Heart right ventricle (tissue), 16 donors: Measurements from ENCODE around the gene PGAM1. TPM values are rescaled to one million over a fixed set of nuclear protein-coding genes. Genes with fewer than 3 reads are reported as not detected.
A peak's percentile ranks its signal among the peaks of the same experiment; 100 is the strongest.
"Not testable (repeated sequence)": the region's sequence is repeated elsewhere in the genome, so short reads cannot be mapped to it uniquely, and the experiment has no call there.

Experiments used
- ATAC-seq, 8 donors: fragments of 200-7000 bp; cut with Tn5 transposase; one replicate each; pipeline ENCODE4 v1.9.1; 2020; ENCODE audit warnings: mild to moderate bottlenecking in 8 of 8, moderate library complexity in 8 of 8, moderate number of reproducible peaks in 1 of 8
- DNase-seq, 2 donors: peaks; one replicate each; pipeline ENCODE4 v3.0.0-alpha.2; 2020
- H3K27ac ChIP-seq, 10 donors: fragments of 200-600 bp; sonication (generic) in 2 of 10; one replicate each; pipeline versions ENCODE4 v1.5.0 to v1.8.0; 2020 to 2022; ENCODE audit warnings: mild to moderate bottlenecking in 3 of 10
- H3K27me3 ChIP-seq, 7 donors: fragments of 200-600 bp; one replicate each; pipeline ENCODE4 v1.8.0; 2021 to 2022; ENCODE audit warnings: mild to moderate bottlenecking in 2 of 7
- H3K36me3 ChIP-seq, 9 donors: fragments of 200-600 bp; sonication (generic) in 1 of 9; one replicate each; pipeline versions ENCODE4 v1.5.0 to v1.8.0; 2020 to 2022; ENCODE audit warnings: mild to moderate bottlenecking in 2 of 9
- H3K4me1 ChIP-seq, 9 donors: fragments of 200-600 bp; sonication (generic) in 1 of 9; one replicate each; pipeline versions ENCODE4 v1.5.0 to v1.8.0; 2020 to 2022; ENCODE audit warnings: mild to moderate bottlenecking in 4 of 9
- H3K4me3 ChIP-seq, 10 donors: fragments of 200-600 bp; sonication (generic) in 2 of 10; one replicate each; pipeline versions ENCODE4 v1.5.0 to v1.8.0; 2020 to 2022; ENCODE audit warnings: mild to moderate bottlenecking in 7 of 10, moderate library complexity in 2 of 10
- H3K9me3 ChIP-seq, 11 donors: fragments of 200-600 bp in 10 of 11; sonication (generic) in 2 of 11; one replicate each; pipeline versions ENCODE4 v1.5.0 to v1.8.0; 2013 to 2022; ENCODE audit warnings: mild to moderate bottlenecking in 2 of 11, control low read depth in 1 of 11, moderate library complexity in 1 of 11
- CTCF ChIP-seq, 9 donors: fragments of 200-600 bp; sonication (generic) in 2 of 9; IDR thresholded peaks; one replicate each; pipeline versions ENCODE4 v1.5.0 to v1.8.0; 2021 to 2022; ENCODE audit warnings: antibody characterized with exemption in 9 of 9, mild to moderate bottlenecking in 5 of 9, moderate library complexity in 1 of 9
- WGBS, 2 donors: extraction: QIAGEN DNeasy Blood & Tissue Kit; methylation state at CpG; one replicate each; pipeline ENCODE4 v1.1.7; 2013; ENCODE audit warnings: inconsistent platforms in 1 of 2; 5-methylcytosine and 5-hydroxymethylcytosine counted together
- intact Hi-C, 10 donors: fragments of 100-400 bp; cut with DNase I; formaldehyde crosslinking; loops; one replicate each; pipeline versions ENCODE4 v1.11.1 to v1.14.2; 2022
- polyA plus RNA-seq, 2 donors: library from polyadenylated mRNA; stranded (reverse); fragments of 200-250 nt; gene quantifications; one replicate each; pipeline ENCODE4 v1.2.3, GENCODE V29; 2013
- total RNA-seq, 10 donors: library from RNA; stranded (reverse); fragmentation: NEBNext Ultra II Directional in 3 of 10; extraction: Animal tissue kit (Norgen Biotek cat#: 25700) in 3 of 10; gene quantifications; one replicate each; pipeline versions ENCODE4 v1.2.1 to v1.2.4, GENCODE V29; 2021 to 2023
- donor health status: Arrhythmogenic right ventricular cardiomyopathy.
- donor health status: ischemic (EF 13 %, LVEDD 7.1; RV severe dilation, severe dysfunction).
- donor health status: healthy with polysubstance abuse.
- donor health status: DM: no; HTN: yes; CAD: no.
- donor health status: DM: no; HTN: no; CAD: no.
- donor health status: ischemic (EF 25% LVEDD 6.9; RV normal size, moderate dysfunction).
- donor health status: ischemic (EF 25% LVEDD 5.7; RV mildly dilated, moderate dysfunction).
- donor health status: healthy.
- donor health status: DM: yes; HTN: yes; CAD: no.
- donor health status: Ischemic cardiomyopathy.
- donor health status: ischemic (EF 35%, LVEDD 5.7; RV mildly dilated, moderate dysfunction).
- donor health status: nonischemic (EF 11% LVEDD 7.7; RV severe dilation, severe dysfunction).
- donor health status: DM: yes; HTN: yes; CAD: no.
- donor health status: PGD.
- donor health status: ischemic (EF 29% LVEDD 5.4; RV normal size, mild dysfunction).
- donor health status: nonischemic (EF 23%, LVEDD 6.1; RV moderate dilation, normal function).

Gene PGAM1
- total and polyA plus RNA-seq, 12 donors = 21.5 to 389 (median 246) TPM

GRCh38 chr10:97412891-97413304, 13.1 kb upstream of the PGAM1 start:
- H3K27me3 ChIP-seq = no peaks in the 10 kb centered on the region
- WGBS, 2 donors = 89 to 91% methylated on average over 10 of the region's 10 CpGs
- peak overlapping the region in 1 of 10 donors; percentile 44 for H3K27ac ChIP-seq
- H3K36me3 ChIP-seq = no peaks in the 10 kb centered on the region
- ATAC-seq (no peak), DNase-seq (no peak)
- TF ChIP-seq CTCF (IDR thresholded peaks at IDR 0.05) = no peak
- intact Hi-C loops = no loop called here
- H3K9me3 ChIP-seq = no peaks in the 10 kb centered on the region
- no peak overlapping the region for H3K4me3 ChIP-seq
- H3K4me1 ChIP-seq = peaks cover 0 to 44% (median 0%) of the 10 kb centered on the region in 9 donors

- intact Hi-C loops = no loop called here
- ATAC-seq (no peak), DNase-seq (no peak)
- Histone ChIP-seq H3K9me3 (no peaks in the 10 kb centered on the region), H3K4me3 (no peak overlapping the region), H3K36me3 (no peaks in the 10 kb centered on the region), H3K4me1 (peaks cover 0 to 50% (median 0%) of the 10 kb centered on the region in 9 donors), H3K27me3 (no peaks in the 10 kb centered on the region), H3K27ac (no peak overlapping the region)
- no peak for TF ChIP-seq CTCF (IDR thresholded peaks at IDR 0.05)
- WGBS, 2 donors = 65 to 76% methylated on average over 6 of the region's 6 CpGs
These were observed 9.4 kb upstream of the PGAM1 start for GRCh38 chr10:97416565-97416964.

- H3K4me1 ChIP-seq = peaks cover 0 to 66% (median 28%) of the 10 kb centered on the region in 9 donors
These were observed 2.3 kb upstream of the PGAM1 start for GRCh38 chr10:97423757-97424098.

GRCh38 chr10:97426776-97427570, 982 bp downstream of the PGAM1 start:
- no peaks in the 10 kb centered on the region for H3K9me3 ChIP-seq
- no peaks in the 10 kb centered on the region for H3K27me3 ChIP-seq
- DNase-seq (no peak), ATAC-seq (peak in 1 of 8 donors; percentile 2)
- TF ChIP-seq CTCF (IDR thresholded peaks at IDR 0.05) = no peak
- 9 to 10% methylated on average over 34 of the region's 34 CpGs for WGBS, 2 donors
- peaks cover 0 to 68% (median 30%) of the 10 kb centered on the region in 9 donors for H3K4me1 ChIP-seq
- H3K36me3 ChIP-seq = peaks cover 0 to 53% (median 15%) of the 10 kb centered on the region in 9 donors
- intact Hi-C loops = loop anchor here in 1 of 10 donors (10.0 kb wide), 1 partner anchor 208 kb away; the partner anchor contains the start of gene MORN4
- H3K27ac ChIP-seq = peak overlapping the region; percentile 79 to 95 (median 92)
- peak overlapping the region; percentile 59 to 95 (median 86) for H3K4me3 ChIP-seq

More at GRCh38 chr10:97423757-97424098, 2.3 kb upstream of the PGAM1 start:
- 84 to 87% methylated on average over 8 of the region's 8 CpGs for WGBS, 2 donors
- H3K36me3 ChIP-seq = peaks cover 0 to 22% (median 0%) of the 10 kb centered on the region in 9 donors
- peak overlapping the region in 1 of 10 donors; percentile 94 for H3K27ac ChIP-seq
- intact Hi-C loops = loop anchor here in 1 of 10 donors (10.0 kb wide), 1 partner anchor 211 kb away; the partner anchor contains the start of gene MORN4
- ATAC-seq, DNase-seq, H3K27me3 ChIP-seq, H3K4me3 ChIP-seq, H3K9me3 ChIP-seq: not testable (repeated sequence)
